ENCODE data around the gene MS4A13.
"Not testable (repeated sequence)": the region's sequence is repeated elsewhere in the genome, so short reads cannot be mapped to it uniquely, and the experiment has no call there.

MS4A13 gene, protein sequence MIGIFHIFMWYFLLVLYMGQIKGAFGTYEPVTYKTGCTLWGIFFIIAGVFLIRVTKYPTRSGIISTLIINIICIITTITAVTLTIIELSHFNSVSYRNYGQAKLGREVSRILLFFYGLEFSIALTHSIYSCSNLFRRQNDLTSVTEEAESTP

DNA sequence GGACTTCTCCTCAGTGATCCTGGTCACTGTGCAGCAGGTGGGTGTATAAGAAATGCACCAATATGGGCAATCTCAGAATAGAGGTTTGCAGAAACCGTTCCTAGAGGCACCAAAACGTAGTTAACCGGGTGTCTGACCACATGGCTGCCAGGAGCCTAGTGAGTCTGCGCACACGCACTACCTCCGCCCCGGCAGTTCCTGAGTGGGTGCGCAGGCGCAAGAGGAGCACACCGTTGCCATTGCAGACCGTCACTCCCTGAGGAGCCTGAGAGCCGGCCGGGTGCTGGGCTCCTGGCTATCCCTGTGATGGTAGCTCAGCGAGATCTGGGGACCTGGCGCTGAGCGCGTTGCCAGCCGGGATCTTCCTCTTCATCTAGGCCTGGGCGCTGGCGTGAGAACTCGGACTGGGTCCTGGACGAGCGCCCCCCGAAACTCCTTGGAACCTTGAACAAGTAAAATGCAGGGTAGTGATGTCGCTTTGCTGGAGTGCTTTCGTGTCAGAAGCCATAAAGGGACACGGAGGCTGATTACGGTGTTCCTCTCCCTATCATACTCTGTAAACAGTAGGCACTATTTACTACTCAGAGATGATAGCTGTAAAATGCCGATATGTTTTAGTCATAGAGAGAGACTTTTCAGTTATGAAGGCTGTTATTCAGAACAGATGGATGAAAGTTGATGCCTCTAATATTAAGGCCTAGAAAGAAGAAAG lies at the start of gene MS4A13:
MS4A13 (plus strand) TSS at position 249 of the 712 bp plus-strand sequence. CDS start 2,692 bp downstream, outside the sequence.
- no peak for DNase-seq

DNA sequence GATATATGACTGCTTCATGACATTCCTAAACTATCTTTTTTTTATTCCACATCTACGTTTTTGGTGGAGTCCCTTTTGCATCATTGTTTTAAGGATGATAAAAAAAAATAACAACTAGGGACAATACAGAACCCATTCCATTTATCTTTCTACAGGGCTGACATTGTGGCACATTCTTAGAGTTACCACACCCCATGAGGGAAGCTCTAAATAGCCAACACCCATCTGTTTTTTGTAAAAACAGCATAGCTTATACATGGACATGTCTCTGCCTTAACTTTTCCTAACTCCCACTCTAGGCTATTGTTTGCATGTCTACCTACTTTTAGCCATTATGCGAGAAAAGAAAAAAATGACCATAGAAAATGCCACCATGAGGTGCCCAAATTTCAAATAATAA lies 46.4 kb upstream of the MS4A13 start:
- DNase-seq = no peak

DNA sequence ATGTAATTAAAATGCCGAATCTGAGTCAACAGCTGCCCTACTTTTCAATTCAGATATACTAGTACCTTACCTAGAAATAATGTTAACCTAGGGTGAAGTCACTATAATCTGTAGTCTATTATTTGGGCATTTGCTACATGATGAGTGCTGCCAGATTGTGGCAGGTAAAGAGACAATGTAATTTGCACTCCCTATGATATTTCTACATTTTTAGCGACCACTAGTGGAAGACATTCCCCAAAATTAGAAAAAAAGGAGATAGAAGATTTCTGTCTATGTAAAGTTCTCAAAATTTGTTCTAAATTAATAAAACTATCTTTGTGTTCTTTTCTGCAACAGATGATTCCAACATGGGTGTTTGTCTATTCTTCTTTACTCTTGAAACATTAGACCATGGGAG lies 45.5 kb upstream of the MS4A13 start:
- DNase-seq = no peak

DNA sequence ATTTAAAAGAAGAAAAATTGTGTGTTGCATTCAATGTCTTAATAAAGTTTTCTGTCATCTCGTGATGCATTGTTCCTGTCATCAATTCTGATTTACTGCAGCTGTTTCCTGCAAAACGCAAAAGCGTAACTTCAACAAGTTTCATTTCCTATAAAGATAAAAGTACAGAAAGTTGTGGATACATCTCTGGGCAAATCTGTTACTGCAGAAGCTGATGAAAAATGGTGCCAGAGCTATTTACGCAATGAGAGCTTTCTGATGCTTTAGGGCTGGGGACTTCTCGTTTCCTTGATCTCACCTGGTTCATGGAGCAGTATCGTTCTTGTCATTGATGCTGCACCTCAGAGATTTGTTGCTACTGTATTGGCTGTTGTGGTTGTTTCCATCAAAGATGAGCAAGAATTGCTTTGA lies 38.2 kb upstream of the MS4A13 start:
- peak; percentile 24 for DNase-seq

DNA sequence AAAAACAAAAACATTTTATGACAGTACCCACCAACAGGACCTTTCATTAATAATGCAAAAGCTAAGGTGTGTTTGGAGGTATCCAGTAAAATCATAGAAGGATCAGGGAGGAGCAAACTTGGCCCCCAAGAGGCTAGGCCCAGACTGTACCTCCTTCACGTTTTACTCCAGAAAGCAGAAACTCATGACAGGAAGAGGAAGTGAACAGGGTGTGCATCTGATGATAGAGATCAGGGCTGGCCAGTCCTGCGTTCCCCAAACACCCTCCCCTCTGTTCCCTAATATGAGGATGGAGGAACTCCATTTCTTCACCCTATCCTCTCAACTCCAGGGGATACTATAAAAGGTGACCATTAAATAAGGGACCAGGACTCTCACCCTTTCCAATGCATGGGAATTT lies 32.8 kb upstream of the MS4A13 start:
- DNase-seq = peak; percentile 43

DNA sequence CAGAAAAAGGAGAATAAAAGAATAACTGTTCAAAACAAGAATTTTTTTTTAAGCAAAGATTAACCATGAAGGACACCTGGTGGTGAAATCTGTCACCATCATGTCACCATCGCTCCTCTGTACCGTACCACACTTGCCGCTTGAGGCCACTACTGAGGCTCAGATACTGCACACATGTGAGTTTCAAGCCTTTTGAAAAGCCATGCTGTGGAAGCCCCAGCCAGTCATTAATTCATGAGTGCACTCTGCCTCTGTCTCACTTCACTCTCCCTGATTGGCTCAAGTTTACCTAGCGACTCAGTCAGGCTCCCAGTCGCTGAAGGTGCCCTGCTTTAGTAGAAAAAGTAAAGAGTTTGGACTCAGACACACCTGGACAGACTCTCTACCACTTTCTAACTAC lies 29.2 kb upstream of the MS4A13 start:
- peak; percentile 46 for DNase-seq

DNA sequence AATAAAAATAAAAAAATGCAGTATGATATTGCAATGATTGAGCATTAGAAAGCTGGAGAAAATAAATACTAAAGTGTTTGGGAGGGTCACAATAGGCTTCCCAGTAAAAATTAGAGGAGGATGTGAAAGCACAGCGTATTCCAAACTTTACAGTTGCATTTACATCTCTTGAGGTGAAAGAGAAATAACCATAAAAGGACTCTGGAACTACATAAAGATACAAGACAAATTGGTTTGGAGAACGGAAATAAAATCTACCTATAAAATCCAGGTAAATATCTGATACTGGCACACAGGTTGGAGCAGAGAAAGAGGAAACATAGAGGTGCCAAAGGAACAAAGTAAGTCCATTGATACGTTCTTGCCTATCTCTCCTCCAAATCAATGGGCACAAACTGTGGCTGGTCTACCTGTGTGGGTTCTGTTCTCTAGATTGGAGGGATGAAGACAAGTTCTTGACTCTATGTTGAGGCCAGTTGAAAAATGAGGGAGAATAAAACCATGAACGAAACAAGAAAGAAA lies 22.6 kb upstream of the MS4A13 start, which contains the start of gene MS4A12:
MS4A12 (plus strand) TSS at position 291 of the 522 bp plus-strand sequence. CDS start 4,541 bp downstream, outside the sequence.
- no peak for DNase-seq

DNA sequence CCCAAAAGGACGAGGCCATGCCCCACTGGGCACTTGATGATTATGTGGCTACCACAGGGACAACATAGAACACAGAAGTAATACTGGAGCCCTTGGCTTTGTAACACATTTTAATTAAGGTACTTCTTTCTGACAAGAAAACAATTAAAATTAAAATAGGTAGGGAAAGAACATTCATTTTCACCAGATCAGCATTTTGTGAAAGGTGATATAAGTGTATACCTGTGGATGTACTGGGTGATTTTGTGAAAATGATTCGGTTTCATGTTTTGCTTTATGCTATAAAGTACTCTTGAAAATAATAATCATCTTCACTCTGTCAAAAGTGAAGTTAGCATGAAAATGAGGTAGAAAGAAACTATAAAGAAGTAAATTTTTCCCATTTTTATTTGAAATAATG lies 21.7 kb upstream of the MS4A13 start:
- DNase-seq = no peak

DNA sequence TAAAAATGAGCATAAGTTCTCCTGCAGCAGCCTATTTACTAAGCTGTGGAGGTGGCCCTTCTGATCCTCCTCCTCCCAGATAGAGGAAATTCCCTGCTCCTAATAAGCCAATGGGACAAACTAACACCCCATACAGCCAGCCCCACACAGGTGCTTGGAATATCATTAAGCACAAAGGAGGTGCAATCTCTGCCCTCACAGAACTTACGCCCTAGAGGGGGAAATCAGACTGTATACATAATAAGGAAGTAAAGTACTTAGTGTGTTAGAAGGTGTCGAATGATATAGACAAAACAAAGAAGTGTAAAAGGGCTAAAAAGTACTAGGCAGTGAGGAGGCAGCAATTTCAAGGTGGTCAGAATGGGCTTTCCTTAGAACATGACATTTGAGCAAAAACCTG lies 16.8 kb upstream of the MS4A13 start:
- DNase-seq = no peak

DNA sequence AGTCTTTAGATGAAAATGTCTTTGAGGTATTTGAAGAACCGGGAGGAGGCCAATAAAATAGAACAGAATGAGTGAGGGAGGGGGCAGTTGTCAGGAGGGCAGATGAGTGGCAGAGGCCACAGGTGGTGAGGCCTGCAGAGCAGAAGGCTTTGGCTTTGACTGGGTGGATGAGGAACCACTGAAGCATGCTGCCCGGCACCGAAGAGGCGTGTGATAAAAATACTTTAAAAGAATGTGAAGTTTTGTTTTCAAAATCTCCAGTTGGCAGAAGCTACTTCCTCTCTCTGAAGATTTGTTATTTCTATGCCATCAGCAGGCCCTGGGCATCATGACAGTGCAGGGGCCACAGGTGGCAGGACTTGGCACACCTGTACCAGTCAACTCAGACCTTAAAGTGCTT lies 16.3 kb upstream of the MS4A13 start:
- DNase-seq = no peak

DNA sequence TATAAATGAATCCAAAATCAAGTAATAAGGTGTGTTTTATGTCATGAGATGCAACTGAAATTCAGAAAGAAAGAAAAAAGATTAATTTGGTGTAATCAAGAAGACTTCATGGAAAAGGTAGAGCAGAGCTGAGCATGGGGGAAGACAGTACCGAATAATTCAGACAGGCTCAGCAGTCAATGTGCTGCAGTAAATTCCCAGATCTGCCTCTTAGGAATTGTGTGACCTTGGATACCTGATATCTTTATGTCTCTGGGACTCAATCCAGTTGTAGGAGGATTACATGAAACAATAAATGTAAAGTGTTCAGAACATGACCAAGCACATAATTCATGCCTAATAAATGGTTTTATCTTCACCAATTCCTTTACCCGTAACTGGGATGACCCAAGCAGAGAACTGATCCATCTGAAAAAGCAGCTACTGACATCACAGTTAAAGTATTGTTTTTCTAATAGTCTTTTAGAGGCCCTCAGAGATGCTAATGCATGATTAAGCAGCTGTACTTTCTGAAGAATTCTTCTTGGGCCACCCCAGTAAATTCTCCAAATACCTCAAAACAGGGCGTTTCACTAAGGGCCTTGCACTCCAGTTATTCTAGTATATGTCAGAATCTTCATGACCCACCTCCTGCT lies 14.8 kb upstream of the MS4A13 start:
- no peak for DNase-seq

DNA sequence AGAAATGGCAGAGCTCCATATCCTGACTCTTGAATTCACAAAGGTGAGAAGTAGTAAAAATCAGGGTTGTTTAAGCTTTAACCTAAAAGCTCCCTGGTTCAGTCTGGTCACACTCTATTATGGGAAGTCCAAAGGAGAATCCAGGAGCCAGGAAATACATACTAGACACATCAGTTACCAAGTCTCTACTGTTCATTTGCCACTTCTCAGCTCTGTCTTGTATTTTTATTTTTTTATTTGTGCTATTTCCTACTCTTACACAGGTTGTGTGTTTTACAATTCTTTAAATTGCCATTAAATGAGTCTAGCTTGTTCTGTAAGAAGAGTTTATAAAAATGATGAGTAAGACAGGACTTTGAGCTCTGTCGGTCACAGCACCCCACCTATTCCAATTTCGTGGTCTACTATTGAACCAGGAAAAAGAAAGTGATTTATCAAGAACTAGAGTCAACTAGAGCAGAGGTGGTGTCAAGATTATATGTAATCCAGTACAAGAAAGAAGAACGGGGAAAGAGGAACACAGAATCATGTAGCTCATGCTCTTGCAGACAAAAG lies 12.9 kb upstream of the MS4A13 start:
- DNase-seq = no peak

DNA sequence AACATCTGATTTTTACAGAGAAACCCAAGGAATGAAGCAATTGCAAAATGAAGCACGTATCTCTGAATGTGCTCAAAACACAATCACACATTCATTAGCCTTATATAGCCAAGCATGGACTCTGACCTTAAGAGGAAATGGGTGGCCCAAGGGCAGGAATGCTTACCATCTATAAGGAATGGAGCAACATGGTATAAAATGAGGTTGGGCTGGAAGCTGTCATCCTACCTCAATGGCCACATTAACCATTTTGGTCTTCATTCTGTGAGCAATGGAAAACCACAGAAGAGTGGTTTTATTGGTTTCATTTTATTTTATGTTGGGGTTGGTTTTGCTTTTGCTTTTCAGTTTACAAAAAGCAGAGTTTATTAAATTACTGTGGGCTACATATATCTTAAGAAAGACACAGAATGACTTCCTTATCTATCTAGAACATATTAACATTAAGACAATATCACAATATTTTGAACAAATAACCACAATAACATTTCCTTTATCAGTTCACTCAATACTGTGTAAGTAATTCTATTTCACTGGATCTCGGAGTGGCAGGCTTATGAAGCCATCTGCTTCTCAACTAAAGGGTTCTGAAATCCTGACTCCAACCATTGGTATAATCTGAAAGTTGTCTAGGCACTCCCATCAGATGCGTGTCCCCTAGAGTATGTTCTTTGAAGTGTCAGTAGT lies 10.8 kb upstream of the MS4A13 start:
- DNase-seq = no peak

DNA sequence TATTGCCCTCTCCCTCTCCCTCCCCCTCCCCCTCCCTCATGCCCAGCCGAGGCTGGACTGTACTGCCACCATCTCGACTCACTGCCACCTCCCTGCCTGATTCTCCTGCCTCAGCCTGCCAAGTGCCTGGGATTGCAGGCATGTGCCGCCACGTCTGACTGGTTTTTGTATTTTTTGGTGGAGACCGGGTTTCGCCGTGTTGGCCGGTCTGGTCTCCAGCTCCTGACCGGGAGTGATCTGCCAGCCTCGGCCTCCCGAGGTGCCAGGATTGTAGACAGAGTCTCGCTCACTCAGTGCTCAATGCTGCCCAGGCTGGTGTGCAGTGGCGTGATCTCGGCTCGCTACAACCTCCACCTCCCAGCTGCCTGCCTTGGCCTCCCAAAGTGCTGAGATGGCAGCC lies 5.6 kb upstream of the MS4A13 start:
- DNase-seq = not testable (repeated sequence)

DNA sequence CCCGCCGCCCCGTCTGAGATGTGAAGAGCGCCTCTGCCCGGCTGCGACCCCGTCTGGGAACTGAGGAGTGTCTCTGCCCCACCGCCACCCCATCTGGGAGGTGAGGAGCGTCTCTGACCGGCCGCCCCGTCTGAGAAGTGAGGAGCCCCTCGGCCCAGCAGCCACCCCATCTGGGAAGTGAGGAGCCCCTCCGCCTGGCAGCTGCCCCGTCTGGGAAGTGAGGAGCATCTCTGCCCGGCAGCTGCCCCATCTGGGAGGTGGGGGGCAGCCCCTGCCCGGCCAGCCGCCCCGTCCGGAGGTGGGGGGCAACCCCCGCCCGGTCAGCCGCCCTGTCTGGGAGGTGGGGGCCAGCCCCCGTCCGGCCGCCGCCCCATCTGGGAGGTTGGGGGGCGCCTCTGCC lies 5.0 kb upstream of the MS4A13 start:
- not testable (repeated sequence) for DNase-seq

DNA sequence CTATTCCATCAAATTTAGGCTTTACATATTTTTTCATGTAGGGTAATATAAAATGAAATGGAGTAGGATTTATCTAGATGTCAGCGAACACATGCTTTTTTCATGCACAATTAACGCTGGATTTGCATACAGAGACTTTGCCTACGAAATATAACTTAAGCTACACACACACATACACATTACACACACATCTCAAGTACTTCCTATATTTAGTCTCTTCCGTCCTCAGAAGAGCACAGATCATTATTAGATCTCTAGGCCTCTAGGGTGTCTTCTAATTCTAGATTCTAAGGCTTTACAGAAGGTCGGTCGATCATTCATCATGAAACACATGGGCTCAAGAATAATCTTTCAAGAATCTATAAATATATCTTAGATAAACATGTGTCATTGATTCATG lies 3.8 kb upstream of the MS4A13 start:
- no peak for DNase-seq

DNA sequence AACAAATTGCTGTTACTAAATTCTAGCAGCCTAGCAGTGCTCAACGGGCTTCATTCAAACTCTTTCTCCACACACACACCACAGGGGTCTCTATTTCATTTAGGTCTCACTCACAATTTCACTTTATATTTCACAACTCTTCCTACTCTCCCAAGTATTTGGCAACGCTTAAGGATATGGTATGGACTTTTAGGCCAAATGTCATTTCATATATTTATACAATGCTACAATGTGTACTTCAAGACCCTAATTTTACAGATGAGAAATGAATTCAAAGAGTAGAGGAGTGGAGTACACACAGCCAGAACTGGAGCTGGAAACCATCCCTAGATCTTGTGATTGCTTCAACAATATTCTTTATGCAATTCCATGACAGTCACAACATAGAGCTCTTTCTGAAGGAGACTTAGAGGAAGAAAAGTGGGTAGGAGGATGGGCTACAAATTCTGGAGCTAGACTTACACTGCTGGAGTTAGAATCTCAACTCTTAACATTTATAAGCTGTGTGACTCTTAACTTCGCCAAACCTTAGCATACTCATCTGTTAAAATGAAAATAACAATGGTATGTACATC lies 2.5 kb upstream of the MS4A13 start:
- no peak for DNase-seq

DNA sequence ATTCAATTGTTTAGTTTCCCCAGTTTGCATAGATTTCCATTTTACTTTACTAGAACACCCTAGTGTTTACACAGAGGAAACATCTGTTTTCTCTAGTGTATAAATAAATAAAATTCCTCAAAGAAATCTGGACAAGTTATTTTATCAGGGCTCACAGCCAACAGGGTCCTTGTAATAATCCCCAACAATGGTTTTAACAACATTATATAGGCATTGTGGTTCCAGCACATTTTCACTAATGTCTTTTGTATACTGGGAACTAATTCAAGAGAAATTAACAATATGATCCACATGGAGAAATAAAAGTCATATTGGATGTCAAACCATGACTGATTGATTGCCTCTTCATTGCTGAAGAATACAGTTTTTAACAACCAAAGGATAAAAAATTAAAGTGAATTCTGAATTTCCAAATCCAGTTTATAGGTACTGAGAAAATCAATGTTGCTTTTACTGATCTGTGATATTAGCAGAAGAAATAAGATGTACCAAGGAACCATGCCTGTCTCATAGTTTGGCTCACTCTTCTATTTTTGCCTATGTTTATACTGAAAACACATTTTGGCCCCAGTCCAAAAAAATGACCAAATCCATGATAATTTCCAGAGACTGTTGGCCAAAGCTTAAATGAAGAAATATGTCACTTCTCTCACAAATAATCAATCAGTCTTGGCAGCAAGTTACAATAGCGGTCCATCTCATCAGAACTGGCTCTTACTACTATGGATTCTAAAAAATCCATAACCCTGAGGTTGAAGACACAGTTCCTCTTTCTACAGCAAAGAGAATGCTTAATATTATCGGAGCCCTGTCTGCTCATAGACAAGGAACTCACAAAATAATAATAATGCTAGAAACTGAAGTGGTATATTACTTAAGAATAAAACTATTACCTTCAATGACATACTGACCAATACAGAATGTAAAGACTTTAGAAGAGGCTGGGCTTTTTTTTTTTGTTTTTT lies 1.4 kb upstream of the MS4A13 start:
- DNase-seq = no peak

DNA sequence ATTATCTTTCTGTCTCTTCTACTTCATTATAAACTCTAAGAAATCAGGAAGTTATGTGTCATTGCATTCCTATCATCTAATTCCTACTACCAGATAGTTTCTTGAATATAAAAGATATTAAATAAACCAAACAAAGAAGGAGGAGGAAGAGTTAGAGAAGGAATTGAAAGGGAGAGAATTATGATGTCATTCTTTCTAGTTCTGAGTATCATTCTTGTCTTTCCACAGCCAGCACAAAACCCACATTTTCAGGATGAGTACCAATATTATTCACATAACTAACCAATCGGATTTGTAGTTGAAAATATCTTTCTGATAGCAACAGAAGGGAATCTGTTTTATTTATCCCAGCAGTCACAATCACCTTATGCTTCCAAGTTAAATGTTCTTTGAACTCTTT lies 13.3 kb downstream of the MS4A13 start:
- DNase-seq = no peak

DNA sequence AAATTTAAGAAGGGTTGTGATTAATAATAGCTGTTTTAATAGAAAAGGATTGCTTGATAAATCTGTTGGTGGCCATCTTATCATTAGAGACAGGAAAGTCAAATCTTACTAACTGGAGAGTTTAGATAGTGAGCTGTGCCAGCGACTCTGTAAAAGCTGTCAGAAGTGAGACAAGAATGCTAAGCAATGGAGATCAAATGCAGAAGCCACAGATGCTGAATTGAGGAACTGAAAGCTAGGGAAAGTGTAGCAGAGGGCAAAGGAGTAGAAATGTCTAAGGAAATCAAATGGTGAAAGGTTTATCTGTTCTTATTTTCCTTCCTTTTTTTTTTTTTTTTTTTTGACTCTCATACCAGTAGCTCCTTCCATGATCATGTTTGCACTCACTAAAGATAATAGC lies 13.7 kb downstream of the MS4A13 start:
- no peak for DNase-seq

DNA sequence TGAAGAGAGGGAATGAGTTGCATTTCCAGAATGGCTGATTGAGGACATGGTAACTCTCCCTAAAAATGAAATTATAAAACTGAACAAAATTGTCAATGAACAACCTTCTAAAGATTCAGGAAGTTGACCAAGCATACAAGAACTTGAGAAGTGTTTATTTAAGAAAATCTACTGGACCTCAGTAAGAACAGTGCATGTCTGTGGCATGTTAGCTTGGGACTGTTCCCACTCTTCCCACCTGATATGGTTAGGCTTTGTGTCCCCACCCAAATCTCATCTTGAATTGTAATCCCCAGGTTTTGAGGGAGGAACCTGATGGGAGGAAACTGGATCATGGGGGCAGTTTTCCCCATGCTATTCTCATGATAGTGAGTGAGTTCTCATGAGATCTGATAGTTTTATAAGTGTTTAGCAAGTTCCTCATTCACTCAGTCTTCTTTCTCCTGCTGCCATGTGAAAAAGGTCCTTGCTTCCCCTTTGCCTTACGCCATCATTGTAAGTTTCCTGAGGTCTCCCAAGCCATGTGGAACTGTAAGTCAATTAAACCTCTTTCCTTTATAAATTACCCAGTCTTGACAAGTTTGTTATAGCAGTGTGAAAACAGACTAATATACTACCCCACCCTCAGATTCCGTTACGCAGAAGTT lies 15.4 kb downstream of the MS4A13 start:
- no peak for DNase-seq
